GM23338 (cell line): ENCODE measurements around the gene FAM78A. TPM values are rescaled to one million over a fixed set of nuclear protein-coding genes. Genes with fewer than 3 reads are reported as not detected.

ENCODE experiments used
- ATAC-seq: fragments of 200-7000 bp; cut with Tn5 transposase; 3 replicates; pipeline ENCODE4 v1.9.1; 2020
- DNase-seq: peaks from one replicate; pipeline ENCODE4 v3.0.0-alpha.2; 2015; ENCODE audit warnings: low spot score
- H2AFZ ChIP-seq: fragments of 200-600 bp; sonication (generic); 2 replicates; pipeline ENCODE4 v1.8.0; 2016; ENCODE audit warnings: antibody characterized with exemption, mild to moderate bottlenecking, moderate library complexity
- H3F3A ChIP-seq: fragments of 200-600 bp; sonication (generic); replicated peaks from 2 replicates; pipeline ENCODE4 v1.8.0; 2017; ENCODE audit warnings: antibody characterized with exemption, mixed run types, low read depth
- H3K27ac ChIP-seq: fragments of 200-600 bp; sonication (generic); 2 replicates; pipeline ENCODE4 v1.6.1; 2016; ENCODE audit warnings: low read depth
- H3K27me3 ChIP-seq: fragments of 200-600 bp; sonication (generic); 2 replicates; pipeline ENCODE4 v1.8.0; 2016; ENCODE audit warnings: mild to moderate bottlenecking, mixed run types, moderate library complexity; ENCODE audit not compliant: insufficient read depth
- H3K36me3 ChIP-seq: fragments of 200-600 bp; sonication (generic); 2 replicates; pipeline ENCODE4 v1.8.0; 2016; ENCODE audit warnings: mild to moderate bottlenecking; ENCODE audit not compliant: insufficient read depth
- H3K4me1 ChIP-seq: fragments of 200-600 bp; sonication (generic); 2 replicates; pipeline ENCODE4 v1.8.0; 2016; ENCODE audit warnings: mild to moderate bottlenecking, moderate library complexity; ENCODE audit not compliant: insufficient read depth
- H3K4me2 ChIP-seq: fragments of 200-600 bp; sonication (generic); 2 replicates; pipeline ENCODE4 v1.7.1; 2017; ENCODE audit warnings: mixed run types
- H3K4me3 ChIP-seq: fragments of 200-600 bp; sonication (generic); 2 replicates; pipeline ENCODE4 v1.6.1; 2016; ENCODE audit warnings: mixed run types
- H3K79me2 ChIP-seq: fragments of 200-600 bp; sonication (generic); replicated peaks from 2 replicates; pipeline ENCODE4 v1.8.0; 2017; ENCODE audit warnings: mild to moderate bottlenecking; ENCODE audit not compliant: insufficient read depth
- H3K9me2 ChIP-seq: fragments of 200-600 bp; sonication (generic); 2 replicates; pipeline ENCODE4 v1.8.0; 2017; ENCODE audit not compliant: insufficient read depth
- H4K20me1 ChIP-seq: fragments of 200-600 bp; sonication (generic); replicated peaks from 2 replicates; pipeline ENCODE4 v1.8.0; 2017; ENCODE audit warnings: mild to moderate bottlenecking; ENCODE audit not compliant: insufficient read depth
- H3K27ac Mint-ChIP-seq: 2 replicates; pipeline ENCODE4 v1.8.0; 2020; ENCODE audit warnings: inconsistent platforms, mild to moderate bottlenecking, moderate library complexity, mixed read lengths
- H3K27me3 Mint-ChIP-seq: 3 replicates; pipeline ENCODE4 v1.8.0; 2022; ENCODE audit warnings: low read depth, mild to moderate bottlenecking, moderate library complexity, mixed read lengths, inconsistent platforms; ENCODE audit not compliant: insufficient read depth, poor library complexity
- H3K36me3 Mint-ChIP-seq: 3 replicates; pipeline ENCODE4 v1.8.0; 2021; ENCODE audit warnings: low read depth, mild to moderate bottlenecking, inconsistent platforms, moderate library complexity, mixed read lengths
- H3K4me1 Mint-ChIP-seq: 3 replicates; pipeline ENCODE4 v1.8.0; 2020; ENCODE audit warnings: mild to moderate bottlenecking, inconsistent platforms, mixed read lengths
- H3K4me3 Mint-ChIP-seq: 3 replicates; pipeline ENCODE4 v1.8.0; 2021; ENCODE audit warnings: moderate library complexity, mild to moderate bottlenecking, inconsistent platforms, mixed read lengths
- H3K9me3 Mint-ChIP-seq: 3 replicates; pipeline ENCODE4 v1.8.0; 2020; ENCODE audit warnings: moderate library complexity, mild to moderate bottlenecking, inconsistent platforms, mixed read lengths
- CREB1 ChIP-seq: fragments of 250-450 bp; sonication (Bioruptor Pico); IDR thresholded peaks from 2 replicates; pipeline ENCODE4 v1.5.0; 2020; ENCODE audit warnings: low read depth, mild to moderate bottlenecking, moderate library complexity
- CTCF ChIP-seq, 2 experiments: fragments of 200-600 bp in 1 of 2; sonication (generic) in 1 of 2; conservative IDR thresholded peaks; 2 replicates each; pipeline versions ENCODE4 v1.5.1 to v1.6.1; 2016 to 2017; ENCODE audit warnings: antibody characterized with exemption in 2 of 2, low read depth in 2 of 2, mild to moderate bottlenecking in 2 of 2, moderate library complexity in 1 of 2
- ETS1 ChIP-seq: IDR thresholded peaks from 2 replicates; pipeline ENCODE4 v1.6.1; 2016; ENCODE audit warnings: antibody characterized with exemption
- EZH2 ChIP-seq: fragments of 200-600 bp; sonication (generic); IDR thresholded peaks from one replicate; pipeline ENCODE4 v1.8.0; 2017; ENCODE audit warnings: antibody characterized with exemption, mild to moderate bottlenecking, low read depth; ENCODE audit not compliant: unreplicated experiment
- EZH2phosphoT487 ChIP-seq: fragments of 200-600 bp; sonication (generic); IDR thresholded peaks from one replicate; pipeline ENCODE4 v1.8.1; 2018; ENCODE audit warnings: antibody characterized with exemption; ENCODE audit not compliant: unreplicated experiment
- JUNB ChIP-seq: IDR thresholded peaks from one replicate; pipeline ENCODE4 v1.6.1; 2016; ENCODE audit warnings: antibody characterized with exemption; ENCODE audit not compliant: unreplicated experiment
- NANOG ChIP-seq: IDR thresholded peaks from 2 replicates; pipeline ENCODE4 v1.6.1; 2016; ENCODE audit warnings: antibody characterized with exemption, borderline replicate concordance
- STAT1 ChIP-seq: IDR thresholded peaks from one replicate; pipeline ENCODE4 v1.6.1; 2016; ENCODE audit warnings: antibody characterized with exemption; ENCODE audit not compliant: unreplicated experiment
- ZNF114 ChIP-seq: fragments of 250-450 bp; sonication (Bioruptor Pico); IDR thresholded peaks from 2 replicates; pipeline ENCODE4 v1.5.0; 2020; ENCODE audit warnings: mild to moderate bottlenecking, moderate library complexity
- ZNF331 ChIP-seq: fragments of 250-450 bp; sonication (Bioruptor Pico); IDR thresholded peaks from 2 replicates; pipeline ENCODE4 v1.5.0; 2020; ENCODE audit warnings: low read depth, mild to moderate bottlenecking, moderate library complexity
- polyA plus RNA-seq: library from polyadenylated mRNA; unstranded; fragments of >200 nt; fragmentation: Nextera tagmentation; extraction: Ambion mirVana; gene quantifications from 2 replicates; pipeline ENCODE4 v1.2.1, GENCODE V29; 2016
- total RNA-seq: library from RNA; depleted of rRNA; stranded (reverse); fragments of >200 nt; shearing (Covaris generic); gene quantifications from 2 replicates; pipeline ENCODE4 v1.2.3, GENCODE V29; 2014
- TF ChIP-seq, protein P1 (sequence below): fragments of 250-450 bp; sonication (Bioruptor Pico); IDR thresholded peaks from 2 replicates; pipeline ENCODE4 v1.5.0; 2020; ENCODE audit warnings: mild to moderate bottlenecking, moderate library complexity

The FAM78A gene
- total and polyA plus RNA-seq, 2 experiments from 2014 or later, result 0.57 to 2.1 TPM

GRCh38 chr9:131216806-131217205 is 59.5 kb downstream of the FAM78A start:
- H3K27ac ChIP-seq, result no peak overlapping the region

More at GRCh38 chr9:131216806-131217205, 59.5 kb downstream of the FAM78A start:
- no peak overlapping the region for H2AFZ ChIP-seq
- no peaks in the 10 kb centered on the region for H3K27me3 ChIP-seq
- no peaks in the 10 kb centered on the region for H3K79me2 ChIP-seq
- H3K36me3 ChIP-seq, result no peaks in the 10 kb centered on the region
- Mint-ChIP-seq H3K27me3 (no peaks in the 10 kb centered on the region), H3K4me3 (no peak overlapping the region), H3K9me3 (peaks cover 6% of the 10 kb centered on the region; the same call in 1 of the 3 replicates), H3K4me1 (peaks cover 27% of the 10 kb centered on the region), H3K36me3 (peaks cover 17% of the 10 kb centered on the region), H3K27ac (no peak overlapping the region)
- H4K20me1 ChIP-seq, result no peaks in the 10 kb centered on the region
- H3K4me1 ChIP-seq, result peaks cover 16% of the 10 kb centered on the region
- TF ChIP-seq CTCF (conservative IDR thresholded peaks at IDR 0.05; ENCODE audit: low read depth in 2 of 2) (no peak), CREB1 (CRISPR knock-in tag) (no peak), ETS1 (no peak), EZH2phosphoT487 (no peak), ZNF331 (CRISPR knock-in tag) (no peak), ZNF114 (no peak), NANOG (no peak), STAT1 (no peak), JUNB (no peak), EZH2 (no peak)
- TF ChIP-seq, protein P1, sequence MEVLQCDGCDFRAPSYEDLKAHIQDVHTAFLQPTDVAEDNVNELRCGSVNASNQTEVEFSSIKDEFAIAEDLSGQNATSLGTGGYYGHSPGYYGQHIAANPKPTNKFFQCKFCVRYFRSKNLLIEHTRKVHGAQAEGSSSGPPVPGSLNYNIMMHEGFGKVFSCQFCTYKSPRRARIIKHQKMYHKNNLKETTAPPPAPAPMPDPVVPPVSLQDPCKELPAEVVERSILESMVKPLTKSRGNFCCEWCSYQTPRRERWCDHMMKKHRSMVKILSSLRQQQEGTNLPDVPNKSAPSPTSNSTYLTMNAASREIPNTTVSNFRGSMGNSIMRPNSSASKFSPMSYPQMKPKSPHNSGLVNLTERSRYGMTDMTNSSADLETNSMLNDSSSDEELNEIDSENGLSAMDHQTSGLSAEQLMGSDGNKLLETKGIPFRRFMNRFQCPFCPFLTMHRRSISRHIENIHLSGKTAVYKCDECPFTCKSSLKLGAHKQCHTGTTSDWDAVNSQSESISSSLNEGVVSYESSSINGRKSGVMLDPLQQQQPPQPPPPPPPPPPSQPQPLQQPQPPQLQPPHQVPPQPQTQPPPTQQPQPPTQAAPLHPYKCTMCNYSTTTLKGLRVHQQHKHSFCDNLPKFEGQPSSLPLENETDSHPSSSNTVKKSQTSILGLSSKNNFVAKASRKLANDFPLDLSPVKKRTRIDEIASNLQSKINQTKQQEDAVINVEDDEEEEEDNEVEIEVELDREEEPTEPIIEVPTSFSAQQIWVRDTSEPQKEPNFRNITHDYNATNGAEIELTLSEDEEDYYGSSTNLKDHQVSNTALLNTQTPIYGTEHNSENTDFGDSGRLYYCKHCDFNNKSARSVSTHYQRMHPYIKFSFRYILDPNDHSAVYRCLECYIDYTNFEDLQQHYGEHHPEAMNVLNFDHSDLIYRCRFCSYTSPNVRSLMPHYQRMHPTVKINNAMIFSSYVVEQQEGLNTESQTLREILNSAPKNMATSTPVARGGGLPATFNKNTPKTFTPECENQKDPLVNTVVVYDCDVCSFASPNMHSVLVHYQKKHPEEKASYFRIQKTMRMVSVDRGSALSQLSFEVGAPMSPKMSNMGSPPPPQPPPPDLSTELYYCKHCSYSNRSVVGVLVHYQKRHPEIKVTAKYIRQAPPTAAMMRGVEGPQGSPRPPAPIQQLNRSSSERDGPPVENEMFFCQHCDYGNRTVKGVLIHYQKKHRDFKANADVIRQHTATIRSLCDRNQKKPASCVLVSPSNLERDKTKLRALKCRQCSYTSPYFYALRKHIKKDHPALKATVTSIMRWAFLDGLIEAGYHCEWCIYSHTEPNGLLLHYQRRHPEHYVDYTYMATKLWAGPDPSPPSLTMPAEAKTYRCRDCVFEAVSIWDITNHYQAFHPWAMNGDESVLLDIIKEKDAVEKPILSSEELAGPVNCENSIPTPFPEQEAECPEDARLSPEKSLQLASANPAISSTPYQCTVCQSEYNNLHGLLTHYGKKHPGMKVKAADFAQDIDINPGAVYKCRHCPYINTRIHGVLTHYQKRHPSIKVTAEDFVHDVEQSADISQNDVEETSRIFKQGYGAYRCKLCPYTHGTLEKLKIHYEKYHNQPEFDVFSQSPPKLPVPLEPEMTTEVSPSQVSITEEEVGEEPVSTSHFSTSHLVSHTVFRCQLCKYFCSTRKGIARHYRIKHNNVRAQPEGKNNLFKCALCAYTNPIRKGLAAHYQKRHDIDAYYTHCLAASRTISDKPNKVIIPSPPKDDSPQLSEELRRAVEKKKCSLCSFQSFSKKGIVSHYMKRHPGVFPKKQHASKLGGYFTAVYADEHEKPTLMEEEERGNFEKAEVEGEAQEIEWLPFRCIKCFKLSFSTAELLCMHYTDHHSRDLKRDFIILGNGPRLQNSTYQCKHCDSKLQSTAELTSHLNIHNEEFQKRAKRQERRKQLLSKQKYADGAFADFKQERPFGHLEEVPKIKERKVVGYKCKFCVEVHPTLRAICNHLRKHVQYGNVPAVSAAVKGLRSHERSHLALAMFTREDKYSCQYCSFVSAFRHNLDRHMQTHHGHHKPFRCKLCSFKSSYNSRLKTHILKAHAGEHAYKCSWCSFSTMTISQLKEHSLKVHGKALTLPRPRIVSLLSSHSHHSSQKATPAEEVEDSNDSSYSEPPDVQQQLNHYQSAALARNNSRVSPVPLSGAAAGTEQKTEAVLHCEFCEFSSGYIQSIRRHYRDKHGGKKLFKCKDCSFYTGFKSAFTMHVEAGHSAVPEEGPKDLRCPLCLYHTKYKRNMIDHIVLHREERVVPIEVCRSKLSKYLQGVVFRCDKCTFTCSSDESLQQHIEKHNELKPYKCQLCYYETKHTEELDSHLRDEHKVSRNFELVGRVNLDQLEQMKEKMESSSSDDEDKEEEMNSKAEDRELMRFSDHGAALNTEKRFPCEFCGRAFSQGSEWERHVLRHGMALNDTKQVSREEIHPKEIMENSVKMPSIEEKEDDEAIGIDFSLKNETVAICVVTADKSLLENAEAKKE, result no peak
- H3K4me3 ChIP-seq, result no peak overlapping the region
- DNase-seq (no peak), ATAC-seq (no peak)
- no peaks in the 10 kb centered on the region for H3K9me2 ChIP-seq
- H3F3A ChIP-seq, result no peaks in the 10 kb centered on the region
- H3K4me2 ChIP-seq, result no peak overlapping the region
